Kidney (tissue), 14 donors: ENCODE data around the gene IGF1R. TPM values are rescaled to one million over a fixed set of nuclear protein-coding genes. Genes with fewer than 3 reads are reported as not detected.

Experiments used
- DNase-seq, 5 donors: peaks; one replicate each; pipeline ENCODE4 v3.0.0-alpha.2; 2013 to 2020
- FAIRE-seq: peaks from 2 replicates; lab custom pipeline; 2012; peaks lifted over from hg19 to GRCh38; lab: Jason Lieb, UNC
- H3K27ac ChIP-seq, 2 donors: one replicate each; pipeline ENCODE4 v1.7.0; 2013; ENCODE audit warnings: low read depth in 2 of 2, low read length in 2 of 2, inconsistent platforms in 1 of 2
- H3K27me3 ChIP-seq: one replicate; pipeline ENCODE4 v1.7.1; 2013; ENCODE audit warnings: low read length, inconsistent platforms; ENCODE audit not compliant: control insufficient read depth, insufficient read depth
- H3K36me3 ChIP-seq, 3 donors: one replicate each; pipeline versions ENCODE4 v1.7.0 to v1.7.1; 2013; ENCODE audit warnings: low read length in 3 of 3, control low read depth in 1 of 3, inconsistent platforms in 1 of 3; ENCODE audit not compliant: insufficient read depth in 3 of 3, control insufficient read depth in 2 of 3
- H3K4me1 ChIP-seq, 3 donors: one replicate each; pipeline versions ENCODE4 v1.7.0 to v1.7.1; 2013; ENCODE audit warnings: low read length in 3 of 3, inconsistent platforms in 1 of 3, low read depth in 1 of 3; ENCODE audit not compliant: control insufficient read depth in 2 of 3, insufficient read depth in 2 of 3
- H3K4me3 ChIP-seq, 3 donors: one replicate each; pipeline versions ENCODE4 v1.7.0 to v1.8.1; 2013; ENCODE audit warnings: low read length in 3 of 3, control low read depth in 1 of 3, inconsistent platforms in 1 of 3
- H3K9ac ChIP-seq, 3 donors: one replicate each; pipeline versions ENCODE4 v1.7.0 to v1.7.1; 2013; ENCODE audit warnings: low read length in 3 of 3, control low read depth in 1 of 3, inconsistent platforms in 1 of 3
- H3K9me3 ChIP-seq, 3 donors: one replicate each; pipeline versions ENCODE4 v1.7.0 to v1.7.1; 2013; ENCODE audit warnings: low read length in 3 of 3, control low read depth in 1 of 3, inconsistent platforms in 1 of 3; ENCODE audit not compliant: control insufficient read depth in 2 of 3, insufficient read depth in 1 of 3
- intact Hi-C: fragments of 100-400 bp; cut with DNase I; formaldehyde crosslinking; loops from one replicate; pipeline ENCODE4 v1.11.1; 2022
- polyA plus RNA-seq: library from polyadenylated mRNA; stranded (reverse); fragments of 350-450 nt; fragmentation: Illumina TruSeq; extraction: RNeasy Lipid Tissue Mini Kit (QIAGEN cat#74804); gene quantifications from one replicate; pipeline ENCODE4 v1.2.3, GENCODE V29; 2014; ENCODE audit warnings: low read depth, low replicate concordance; ENCODE audit not compliant: insufficient read depth
- total RNA-seq: library from RNA; stranded (reverse); fragmentation: NEBNext Ultra II Directional; extraction: Animal tissue kit (Norgen Biotek cat#: 25700); gene quantifications from one replicate; pipeline ENCODE4 v1.2.1, GENCODE V29; 2021
- TF ChIP-seq, protein P1 (sequence below): IDR thresholded peaks from 3 replicates; pipeline ENCODE4 v1.5.1; 2012; ENCODE audit warnings: mild to moderate bottlenecking, moderate library complexity, borderline replicate concordance; ENCODE audit not compliant: insufficient read depth; ENCODE audit errors: extremely low read depth
- donor health status: control.
- donor health status: control.
- donor health status: control.
- donor health status: control.
- donor health status: control.
- donor health status: DM: yes; HTN: yes; CAD: no.
- donor health status: Normal renal cell carcinoma (clear cell type).

Gene IGF1R
- total and polyA plus RNA-seq, 2 donors from 2014 or later = 6.5 to 73.2 TPM

DNA sequence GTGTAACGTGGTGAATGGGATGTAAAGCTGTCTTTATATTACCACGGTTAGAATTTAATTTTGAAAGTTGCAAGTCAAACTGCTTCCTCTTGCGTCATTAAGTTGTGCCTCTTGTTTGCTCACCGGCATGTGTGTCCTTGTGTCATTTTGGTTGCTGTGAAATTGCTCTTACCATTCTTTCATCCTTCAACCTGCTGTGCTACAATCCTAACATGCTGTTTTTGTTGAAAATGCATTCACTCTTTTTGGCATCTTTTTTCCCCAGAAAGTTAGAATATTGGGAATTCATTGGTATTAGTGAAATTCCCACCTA is 194.6 kb downstream of the IGF1R start:
- Histone ChIP-seq H3K9me3 (no peaks in the 10 kb centered on the region), H3K27ac (no peak overlapping the region), H3K4me3 (no peak overlapping the region), H3K36me3 (no peaks in the 10 kb centered on the region), H3K27me3 (no peaks in the 10 kb centered on the region), H3K4me1 (peaks cover 0 to 7% (median 6%) of the 10 kb centered on the region in 3 donors), H3K9ac (no peak overlapping the region)
- TF ChIP-seq, protein P1, sequence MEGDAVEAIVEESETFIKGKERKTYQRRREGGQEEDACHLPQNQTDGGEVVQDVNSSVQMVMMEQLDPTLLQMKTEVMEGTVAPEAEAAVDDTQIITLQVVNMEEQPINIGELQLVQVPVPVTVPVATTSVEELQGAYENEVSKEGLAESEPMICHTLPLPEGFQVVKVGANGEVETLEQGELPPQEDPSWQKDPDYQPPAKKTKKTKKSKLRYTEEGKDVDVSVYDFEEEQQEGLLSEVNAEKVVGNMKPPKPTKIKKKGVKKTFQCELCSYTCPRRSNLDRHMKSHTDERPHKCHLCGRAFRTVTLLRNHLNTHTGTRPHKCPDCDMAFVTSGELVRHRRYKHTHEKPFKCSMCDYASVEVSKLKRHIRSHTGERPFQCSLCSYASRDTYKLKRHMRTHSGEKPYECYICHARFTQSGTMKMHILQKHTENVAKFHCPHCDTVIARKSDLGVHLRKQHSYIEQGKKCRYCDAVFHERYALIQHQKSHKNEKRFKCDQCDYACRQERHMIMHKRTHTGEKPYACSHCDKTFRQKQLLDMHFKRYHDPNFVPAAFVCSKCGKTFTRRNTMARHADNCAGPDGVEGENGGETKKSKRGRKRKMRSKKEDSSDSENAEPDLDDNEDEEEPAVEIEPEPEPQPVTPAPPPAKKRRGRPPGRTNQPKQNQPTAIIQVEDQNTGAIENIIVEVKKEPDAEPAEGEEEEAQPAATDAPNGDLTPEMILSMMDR = no peak
- DNase-seq (no peak), FAIRE-seq (no peak)
- intact Hi-C loops = no loop called here

DNA sequence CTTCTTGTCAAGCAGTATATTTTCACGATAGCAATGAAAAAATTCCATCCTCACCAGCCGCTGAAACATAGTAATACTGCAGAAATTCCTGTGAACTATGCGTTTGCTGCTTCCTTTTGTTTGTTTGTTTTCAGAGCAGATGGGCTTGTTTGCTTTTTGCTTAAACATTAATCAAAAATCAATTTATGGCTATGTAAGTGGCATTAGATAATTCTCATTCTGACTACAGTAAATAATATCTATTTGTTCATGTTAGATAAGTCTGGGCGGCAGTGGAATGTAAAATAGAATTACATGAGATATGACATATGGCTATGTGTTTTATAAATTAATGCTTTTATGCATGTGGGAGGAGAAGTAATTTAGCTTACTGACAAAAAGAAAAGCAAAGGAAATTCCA is 195.5 kb downstream of the IGF1R start:
- Histone ChIP-seq H3K27me3 (no peaks in the 10 kb centered on the region), H3K9me3 (no peaks in the 10 kb centered on the region), H3K4me3 (no peak overlapping the region), H3K9ac (no peak overlapping the region), H3K27ac (no peak overlapping the region), H3K36me3 (no peaks in the 10 kb centered on the region), H3K4me1 (peaks cover 0 to 6% (median 5%) of the 10 kb centered on the region in 3 donors)
- TF ChIP-seq, protein P1 = no peak
- intact Hi-C loops = no loop called here
- DNase-seq = peak in 1 of 5 donors; percentile 58
- FAIRE-seq = no peak

GRCh38 chr15:98844261-98844660 is 195.9 kb downstream of the IGF1R start:
- Histone ChIP-seq H3K4me3 (no peak overlapping the region), H3K27ac (no peak overlapping the region), H3K4me1 (peaks cover 0 to 6% (median 4%) of the 10 kb centered on the region in 3 donors), H3K9ac (no peak overlapping the region), H3K27me3 (no peaks in the 10 kb centered on the region), H3K36me3 (no peaks in the 10 kb centered on the region), H3K9me3 (no peaks in the 10 kb centered on the region)
- intact Hi-C loops = no loop called here
- FAIRE-seq (no peak), DNase-seq (no peak)
- TF ChIP-seq, protein P1 = no peak
